B cell (primary cell): ENCODE data around the gene MMRN2. TPM values are rescaled to one million over a fixed set of nuclear protein-coding genes. Genes with fewer than 3 reads are reported as not detected.
"Not testable (repeated sequence)": the region's sequence is repeated elsewhere in the genome, so short reads cannot be mapped to it uniquely, and the experiment has no call there.

Experiments used
- ATAC-seq: fragments of 200-7000 bp; cut with Tn5 transposase; one replicate; pipeline ENCODE4 v1.10.0; 2021; ENCODE audit warnings: low read depth, mild to moderate bottlenecking, moderate number of reproducible peaks, moderate library complexity
- CTCF ChIA-PET: fragments of 350-600 bp; sonication (Branson Sonifier 250); formaldehyde crosslinking; loops from one replicate; lab custom pipeline; 2021; ENCODE audit warnings: antibody characterized with exemption, inconsistent platforms; lab: Charles Lee
- POLR2A ChIA-PET: fragments of 350-600 bp; sonication (Branson Sonifier 250); formaldehyde crosslinking; loops from one replicate; lab custom pipeline; 2021; ENCODE audit warnings: antibody characterized with exemption; lab: Charles Lee
- DNase-seq: peaks from one replicate; pipeline ENCODE4 v3.0.0; 2013
- H2AFZ ChIP-seq: 2 replicates; pipeline ENCODE4 v1.6.1; 2012; ENCODE audit warnings: mild to moderate bottlenecking, low read depth, low read length; ENCODE audit not compliant: insufficient read depth, poor library complexity, severe bottlenecking
- H3K27ac ChIP-seq, 2 donors: 1 replicate in 1 of 2; 2 replicates in 1 of 2; pipeline ENCODE4 v1.5.1; 2012 to 2013; ENCODE audit warnings: low read length in 2 of 2, mild to moderate bottlenecking in 2 of 2, moderate library complexity in 1 of 2
- H3K27me3 ChIP-seq, 4 experiments: fragments of 200-600 bp in 1 of 4; sonication (generic) in 1 of 4; replicated peaks in 1 of 4; 1 replicate in 2 of 4; 2 replicates in 2 of 4; pipeline versions ENCODE4 v1.6.1 to v1.7.0; 2013 to 2016; ENCODE audit warnings: low read length in 3 of 4, mild to moderate bottlenecking in 2 of 4, mixed read lengths in 1 of 4, moderate library complexity in 1 of 4; ENCODE audit not compliant: insufficient read depth in 4 of 4, control insufficient read depth in 3 of 4; ENCODE audit errors: control extremely low read depth in 1 of 4
- H3K36me3 ChIP-seq, 2 experiments: replicated peaks in 1 of 2; 1 replicate in 1 of 2; 2 replicates in 1 of 2; pipeline versions ENCODE4 v1.6.1 to v1.7.1; 2013; ENCODE audit warnings: low read length in 1 of 2; ENCODE audit not compliant: insufficient read depth in 2 of 2, control insufficient read depth in 1 of 2; ENCODE audit errors: control extremely low read depth in 1 of 2, extremely low read depth in 1 of 2
- H3K4me1 ChIP-seq, 2 donors: fragments of 200-600 bp in 1 of 2; sonication (generic) in 1 of 2; 1 replicate in 1 of 2; 2 replicates in 1 of 2; pipeline versions ENCODE4 v1.5.1 to v1.6.1; 2013 to 2017; ENCODE audit warnings: low read length in 2 of 2; ENCODE audit not compliant: control insufficient read depth in 2 of 2, insufficient read depth in 2 of 2
- H3K4me2 ChIP-seq: replicated peaks from 2 replicates; pipeline ENCODE3; 2012; ENCODE audit warnings: mild to moderate bottlenecking, low read depth, low read length; ENCODE audit not compliant: poor library complexity, severe bottlenecking
- H3K4me3 ChIP-seq, 5 experiments: fragments of 200-600 bp in 1 of 5; sonication (generic) in 1 of 5; 1 replicate in 3 of 5; 2 replicates in 2 of 5; pipeline versions ENCODE4 v1.5.1 to v1.7.0; 2011 to 2016; ENCODE audit warnings: low read length in 4 of 5, mild to moderate bottlenecking in 4 of 5, low read depth in 2 of 5, control low read depth in 1 of 5, moderate library complexity in 1 of 5; ENCODE audit not compliant: insufficient read depth in 1 of 5; ENCODE audit errors: control extremely low read depth in 1 of 5, extremely low read depth in 1 of 5
- H3K79me2 ChIP-seq: fragments of 200-600 bp; sonication (generic); one replicate; pipeline ENCODE4 v1.6.0; 2016; ENCODE audit warnings: low read length; ENCODE audit not compliant: control insufficient read depth, insufficient read depth
- H3K9ac ChIP-seq: fragments of 200-600 bp; sonication (generic); 2 replicates; pipeline ENCODE4 v1.6.1; 2017; ENCODE audit warnings: mild to moderate bottlenecking, low read length, moderate library complexity
- H3K9me3 ChIP-seq, 3 donors: one replicate each; pipeline versions ENCODE4 v1.6.1 to v1.7.1; 2013; ENCODE audit warnings: low read length in 2 of 3; ENCODE audit not compliant: control insufficient read depth in 2 of 3, insufficient read depth in 1 of 3; ENCODE audit errors: control extremely low read depth in 1 of 3
- H4K20me1 ChIP-seq: 2 replicates; pipeline ENCODE4 v1.6.0; 2012; ENCODE audit warnings: mild to moderate bottlenecking, low read length; ENCODE audit not compliant: insufficient read depth, control insufficient read depth, poor library complexity, severe bottlenecking
- H3K27ac Mint-ChIP-seq: one replicate; pipeline ENCODE4 v1.8.0; 2021; ENCODE audit warnings: mixed read lengths
- H3K27me3 Mint-ChIP-seq: one replicate; pipeline ENCODE4 v1.8.0; 2021; ENCODE audit warnings: mixed read lengths
- H3K4me1 Mint-ChIP-seq: one replicate; pipeline ENCODE4 v1.8.0; 2021; ENCODE audit warnings: mixed read lengths
- H3K4me3 Mint-ChIP-seq: one replicate; pipeline ENCODE4 v1.8.0; 2021; ENCODE audit warnings: mixed read lengths
- H3K9me3 Mint-ChIP-seq: one replicate; pipeline ENCODE4 v1.8.0; 2022; ENCODE audit warnings: mixed read lengths; ENCODE audit not compliant: insufficient read depth
- CTCF ChIP-seq: fragments of 200-600 bp; IDR thresholded peaks from one replicate; pipeline ENCODE4 v1.8.0; 2022; ENCODE audit warnings: antibody characterized with exemption, mild to moderate bottlenecking
- EZH2 ChIP-seq: IDR thresholded peaks from 2 replicates; pipeline ENCODE4 v1.6.1; 2012; ENCODE audit warnings: borderline replicate concordance, low read depth, mild to moderate bottlenecking, moderate library complexity, low read length; ENCODE audit not compliant: insufficient read depth, poor library complexity, severe bottlenecking
- WGBS: methylation state at CpG from one replicate; pipeline ENCODE4 v1.1.5; 2013; ENCODE audit warnings: missing lambda C conversion rate; ENCODE audit not compliant: insufficient coverage; 5-methylcytosine and 5-hydroxymethylcytosine counted together
- intact Hi-C: fragments of 100-400 bp; cut with micrococcal nuclease; formaldehyde crosslinking; loops from one replicate; pipeline ENCODE4 v1.10.0; 2022
- polyA plus RNA-seq: library from polyadenylated mRNA; depleted of rRNA; stranded (reverse); fragments of >200 nt; gene quantifications from 2 replicates; pipeline ENCODE4 v1.2.3, GENCODE V29; 2012
- total RNA-seq, 2 donors: library from RNA; stranded (reverse); fragments of 120-200 nt in 1 of 2; gene quantifications; 1 replicate in 1 of 2; 2 replicates in 1 of 2; pipeline versions ENCODE4 v1.2.3 to v1.2.4, GENCODE V29; 2013 to 2022

The MMRN2 gene
- total and polyA plus RNA-seq, 2 donors (not counting 1 experiment from before 2014, with no cell fraction given), result 1.0 to 1.1 TPM

- Histone ChIP-seq H3K9me3 (no peaks in the 10 kb centered on the region), H2AFZ (no peak overlapping the region), H3K27ac (no peak overlapping the region), H3K4me3 (no peak overlapping the region), H3K9ac (no peak overlapping the region), H3K79me2 (no peaks in the 10 kb centered on the region), H3K4me1 (peaks cover 0 to 4% of the 10 kb centered on the region in 2 donors), H3K36me3 (no peaks in the 10 kb centered on the region), H4K20me1 (no peaks in the 10 kb centered on the region), H3K4me2 (no peak overlapping the region), H3K27me3 (no peaks in the 10 kb centered on the region)
- H3K4me1 Mint-ChIP-seq, result no peaks in the 10 kb centered on the region
- no peaks in the 10 kb centered on the region for H3K27me3 Mint-ChIP-seq
- H3K4me3 Mint-ChIP-seq, result no peak overlapping the region
- DNase-seq (no peak), ATAC-seq (no peak)
- TF ChIP-seq EZH2, result no peak
- TF ChIP-seq CTCF, result no peak
- 96% methylated on average over 10 of the region's 13 CpGs for WGBS
- H3K9me3 Mint-ChIP-seq, result no peaks in the 10 kb centered on the region
- H3K27ac Mint-ChIP-seq, result no peak overlapping the region
- POLR2A ChIA-PET, result no interaction called here
- intact Hi-C loops, result loop anchor here (10.0 kb wide), 1 partner anchor 568 kb away; the partner anchor contains the start of gene MINPP1
- CTCF ChIA-PET, result interaction anchor here (1.1 to 2.0 kb wide), 5 partner anchors 9 to 103 kb away, joined by 3 to 6 read pairs (median 4); no protein-coding TSS in a partner anchor
Measured at GRCh38 chr10:86936661-86937501, 20.5 kb downstream of the MMRN2 start.

- H3K4me1 ChIP-seq, ATAC-seq, H3K9ac ChIP-seq, H3K27ac ChIP-seq, H3K36me3 ChIP-seq, H3K4me2 ChIP-seq, H4K20me1 ChIP-seq, H3K9me3 ChIP-seq, H3K79me2 ChIP-seq, H3K4me3 ChIP-seq, H3K4me3 Mint-ChIP-seq, H3K27me3 Mint-ChIP-seq, H3K27me3 ChIP-seq, CTCF ChIA-PET, POLR2A ChIA-PET, DNase-seq, H3K27ac Mint-ChIP-seq, H3K9me3 Mint-ChIP-seq, H3K4me1 Mint-ChIP-seq, H2AFZ ChIP-seq: not testable (repeated sequence)
- WGBS, result 91% methylated on average over 6 of the region's 6 CpGs
- intact Hi-C loops, result loop anchor here (10.0 kb wide), 1 partner anchor 571 kb away; the partner anchor contains the start of gene MINPP1
Measured at GRCh38 chr10:86934162-86934711, 23.2 kb downstream of the MMRN2 start.
